Measurements from ENCODE around the gene SLC25A51.

- TF ChIP-seq POLR2A (IDR thresholded peaks at IDR 0.05) (no peak), CTCF (IDR thresholded peaks at IDR 0.05) (no peak), POLR2AphosphoS5 (IDR thresholded peaks at IDR 0.05) (no peak)
Measured at GRCh38 chr9:37926737-37927118, 22.8 kb upstream of the SLC25A51 start.

Measured in prostate gland (tissue), 2 donors.